ENCODE results near the gene MAP3K7.
A peak's percentile ranks its signal among the peaks of the same experiment; 100 is the strongest.

DNA sequence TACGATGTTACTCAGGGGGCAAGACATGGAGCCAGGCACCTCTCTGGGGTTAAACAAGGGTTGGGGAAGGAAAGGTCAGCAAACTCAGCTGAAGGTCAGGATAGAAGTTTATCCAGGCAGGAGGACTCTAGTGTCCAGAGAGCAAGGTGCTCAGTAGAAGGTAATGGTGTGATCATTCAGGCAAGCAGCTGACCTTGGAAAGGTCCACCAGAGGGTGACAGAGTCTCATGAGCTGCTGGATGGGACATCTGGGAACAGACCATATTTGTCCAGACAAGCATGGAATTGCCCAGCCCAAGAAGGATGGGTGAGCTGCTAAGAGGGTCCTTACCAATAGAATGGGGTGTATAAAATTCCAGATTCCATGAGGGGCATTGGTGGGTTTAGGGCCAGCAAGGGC, 89.5 kb downstream of the MAP3K7 start:
- TF ChIP-seq, protein P1, sequence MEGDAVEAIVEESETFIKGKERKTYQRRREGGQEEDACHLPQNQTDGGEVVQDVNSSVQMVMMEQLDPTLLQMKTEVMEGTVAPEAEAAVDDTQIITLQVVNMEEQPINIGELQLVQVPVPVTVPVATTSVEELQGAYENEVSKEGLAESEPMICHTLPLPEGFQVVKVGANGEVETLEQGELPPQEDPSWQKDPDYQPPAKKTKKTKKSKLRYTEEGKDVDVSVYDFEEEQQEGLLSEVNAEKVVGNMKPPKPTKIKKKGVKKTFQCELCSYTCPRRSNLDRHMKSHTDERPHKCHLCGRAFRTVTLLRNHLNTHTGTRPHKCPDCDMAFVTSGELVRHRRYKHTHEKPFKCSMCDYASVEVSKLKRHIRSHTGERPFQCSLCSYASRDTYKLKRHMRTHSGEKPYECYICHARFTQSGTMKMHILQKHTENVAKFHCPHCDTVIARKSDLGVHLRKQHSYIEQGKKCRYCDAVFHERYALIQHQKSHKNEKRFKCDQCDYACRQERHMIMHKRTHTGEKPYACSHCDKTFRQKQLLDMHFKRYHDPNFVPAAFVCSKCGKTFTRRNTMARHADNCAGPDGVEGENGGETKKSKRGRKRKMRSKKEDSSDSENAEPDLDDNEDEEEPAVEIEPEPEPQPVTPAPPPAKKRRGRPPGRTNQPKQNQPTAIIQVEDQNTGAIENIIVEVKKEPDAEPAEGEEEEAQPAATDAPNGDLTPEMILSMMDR (optimal IDR thresholded peaks at IDR 0.05 in 1 of 3, IDR thresholded peaks at IDR 0.05 in 1 of 3, conservative IDR thresholded peaks at IDR 0.05 in 1 of 3; ENCODE audit: extremely low read depth in 1 of 3, insufficient read depth in 2 of 3, low read length in 3 of 3) = peak in 1 of 3 experiments; percentile 4
- no peak for TF ChIP-seq EZH2 (IDR thresholded peaks at IDR 0.05; ENCODE audit: low read length)

Measured in keratinocyte (primary cell).